GM21390 (cell line): ENCODE data around the gene PRR36.

ENCODE experiments used
- ATAC-seq: cut with Tn5 transposase; IDR thresholded peaks from one replicate; pipeline ENCODE4 v1.9.1; 2021; ENCODE audit not compliant: unreplicated experiment

Gene PRR36

GRCh38 chr19:7848779-7849457 is 25.3 kb downstream of the PRR36 start:
- ATAC-seq, result no peak

GRCh38 chr19:7847664-7848063 is 26.5 kb downstream of the PRR36 start:
- ATAC-seq, result no peak

GRCh38 chr19:7846155-7846646 is 28.0 kb downstream of the PRR36 start:
- no peak for ATAC-seq

GRCh38 chr19:7845390-7846154 is 28.6 kb downstream of the PRR36 start:
- no peak for ATAC-seq

- no peak for ATAC-seq
Observed at GRCh38 chr19:7844951-7845350, 29.2 kb downstream of the PRR36 start.

- ATAC-seq, result no peak
Observed at GRCh38 chr19:7844405-7844804, 29.8 kb downstream of the PRR36 start.

- ATAC-seq, result no peak
Observed at GRCh38 chr19:7843521-7843920, 30.7 kb downstream of the PRR36 start.

GRCh38 chr19:7842661-7843294 is 31.4 kb downstream of the PRR36 start:
- ATAC-seq, result no peak

GRCh38 chr19:7841751-7842660 is 32.2 kb downstream of the PRR36 start:
- no peak for ATAC-seq

GRCh38 chr19:7840629-7841028 is 33.6 kb downstream of the PRR36 start:
- no peak for ATAC-seq

GRCh38 chr19:7839476-7839875 is 34.7 kb downstream of the PRR36 start:
- no peak for ATAC-seq

GRCh38 chr19:7833225-7834099 is 40.7 kb downstream of the PRR36 start:
- ATAC-seq, result no peak

- ATAC-seq, result no peak
Observed at GRCh38 chr19:7832781-7833180, 41.4 kb downstream of the PRR36 start.

GRCh38 chr19:7832009-7832408 is 42.2 kb downstream of the PRR36 start:
- ATAC-seq, result no peak

- ATAC-seq, result no peak
Observed at GRCh38 chr19:7831452-7831851, 42.7 kb downstream of the PRR36 start.

- no peak for ATAC-seq
Observed at GRCh38 chr19:7830823-7831222, 43.4 kb downstream of the PRR36 start.

- ATAC-seq, result peak; percentile 3
Observed at GRCh38 chr19:7830272-7830771, 43.9 kb downstream of the PRR36 start.

GRCh38 chr19:7829561-7830271 is 44.5 kb downstream of the PRR36 start, which contains the start of gene EVI5L:
Gene EVI5L (plus strand): TSS chr19:7830218. CDS start chr19:7846543, 16,325 bp downstream.
- peak; percentile 83 for ATAC-seq

- no peak for ATAC-seq
Observed at GRCh38 chr19:7829166-7829520, 45.0 kb downstream of the PRR36 start.
